AG09309 (cell line): Measurements from ENCODE around the gene PRKG2.

Source experiments
- DNase-seq: peaks from one replicate; pipeline ENCODE4 v3.0.0-alpha.2; 2010; ENCODE audit warnings: low read depth
- H3K4me3 ChIP-seq: 2 replicates; pipeline ENCODE4 v1.5.1; 2011; ENCODE audit warnings: mild to moderate bottlenecking, low read depth, low read length, moderate library complexity; ENCODE audit not compliant: control insufficient read depth
- TF ChIP-seq, protein P1 (sequence below): IDR thresholded peaks from 2 replicates; pipeline ENCODE4 v1.5.1; 2011; ENCODE audit warnings: mild to moderate bottlenecking, low read depth, low read length, inconsistent platforms; ENCODE audit not compliant: insufficient read depth, control insufficient read depth; ENCODE audit errors: missing control alignments

Gene PRKG2

DNA sequence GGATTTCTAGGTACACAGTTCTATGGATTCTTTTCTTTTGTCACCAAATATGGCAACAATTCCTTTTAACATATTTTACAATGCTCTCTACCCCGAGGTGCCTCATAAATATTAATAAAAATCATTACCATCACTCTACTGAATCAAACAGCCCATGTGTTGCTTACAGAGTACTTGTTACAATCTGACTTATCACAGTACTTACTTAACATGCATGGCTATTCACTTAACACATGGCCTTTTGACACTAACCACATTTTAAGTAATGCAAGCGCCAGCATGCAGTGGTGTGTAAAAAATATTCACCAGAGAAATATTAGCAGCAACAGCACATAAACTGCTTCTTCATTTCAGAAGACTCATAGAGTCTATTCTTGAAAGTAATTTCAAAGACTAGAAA lies 119.6 kb downstream of the PRKG2 start:
- TF ChIP-seq, protein P1, sequence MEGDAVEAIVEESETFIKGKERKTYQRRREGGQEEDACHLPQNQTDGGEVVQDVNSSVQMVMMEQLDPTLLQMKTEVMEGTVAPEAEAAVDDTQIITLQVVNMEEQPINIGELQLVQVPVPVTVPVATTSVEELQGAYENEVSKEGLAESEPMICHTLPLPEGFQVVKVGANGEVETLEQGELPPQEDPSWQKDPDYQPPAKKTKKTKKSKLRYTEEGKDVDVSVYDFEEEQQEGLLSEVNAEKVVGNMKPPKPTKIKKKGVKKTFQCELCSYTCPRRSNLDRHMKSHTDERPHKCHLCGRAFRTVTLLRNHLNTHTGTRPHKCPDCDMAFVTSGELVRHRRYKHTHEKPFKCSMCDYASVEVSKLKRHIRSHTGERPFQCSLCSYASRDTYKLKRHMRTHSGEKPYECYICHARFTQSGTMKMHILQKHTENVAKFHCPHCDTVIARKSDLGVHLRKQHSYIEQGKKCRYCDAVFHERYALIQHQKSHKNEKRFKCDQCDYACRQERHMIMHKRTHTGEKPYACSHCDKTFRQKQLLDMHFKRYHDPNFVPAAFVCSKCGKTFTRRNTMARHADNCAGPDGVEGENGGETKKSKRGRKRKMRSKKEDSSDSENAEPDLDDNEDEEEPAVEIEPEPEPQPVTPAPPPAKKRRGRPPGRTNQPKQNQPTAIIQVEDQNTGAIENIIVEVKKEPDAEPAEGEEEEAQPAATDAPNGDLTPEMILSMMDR = no peak

DNA sequence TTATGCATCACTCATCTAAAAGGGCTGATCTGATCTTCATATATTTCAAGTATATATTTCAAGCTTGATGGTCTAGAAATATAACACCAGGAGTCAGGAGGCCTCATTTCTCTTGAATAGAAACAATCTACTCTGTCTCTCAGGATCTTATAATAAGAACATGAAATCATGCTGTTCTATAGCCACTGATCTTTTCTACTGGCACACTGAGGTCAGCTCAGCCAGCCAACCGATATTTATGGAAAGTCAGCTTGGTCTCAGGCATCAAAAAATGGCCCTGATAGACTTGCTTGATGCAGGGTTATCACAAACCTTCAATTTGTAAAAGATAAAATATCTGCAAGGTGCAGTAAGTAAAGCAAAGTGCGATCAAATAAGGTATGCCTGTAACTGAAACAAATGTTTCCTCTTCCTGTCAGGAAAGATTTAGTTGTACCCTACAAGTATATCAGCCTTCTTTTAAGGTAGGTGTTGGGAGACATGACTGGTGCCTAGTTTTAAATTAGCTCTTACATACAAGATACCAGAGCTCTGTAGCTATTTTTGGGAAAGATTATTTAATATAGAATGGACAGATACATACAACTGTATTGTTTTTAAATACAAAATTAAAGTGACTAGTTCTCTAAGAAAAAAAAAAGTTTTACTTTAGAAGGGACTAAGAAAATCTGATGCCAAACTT lies 121.2 kb downstream of the PRKG2 start:
- H3K4me3 ChIP-seq = no peak overlapping the region

More for the DNA sequence above, 119.6 kb downstream of the PRKG2 start:
- no peak for DNase-seq
- no peak overlapping the region for H3K4me3 ChIP-seq

DNA sequence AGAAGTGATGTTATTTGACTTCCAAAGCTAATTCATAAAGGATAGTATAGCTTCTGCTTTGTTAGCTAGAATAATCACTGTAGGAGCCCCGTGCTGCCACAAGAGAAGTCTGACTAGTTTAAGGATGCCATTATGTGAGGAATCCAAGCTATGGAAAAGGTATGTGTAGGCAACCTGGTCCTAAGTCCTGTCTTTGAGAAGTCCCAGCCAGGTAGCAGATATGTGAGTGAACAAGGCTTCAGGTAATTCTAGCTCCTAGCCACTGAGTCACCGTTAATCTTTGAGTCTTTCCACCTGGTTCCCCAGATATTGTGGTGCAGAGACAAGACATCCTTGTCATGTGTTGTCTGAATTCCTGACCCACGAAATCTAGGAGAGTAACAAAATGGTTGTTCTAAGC lies 129.0 kb downstream of the PRKG2 start:
- H3K4me3 ChIP-seq = no peak overlapping the region
- TF ChIP-seq, protein P1 = no peak
- no peak for DNase-seq

More for the DNA sequence above, 121.2 kb downstream of the PRKG2 start:
- DNase-seq = no peak
- TF ChIP-seq, protein P1 = no peak

DNA sequence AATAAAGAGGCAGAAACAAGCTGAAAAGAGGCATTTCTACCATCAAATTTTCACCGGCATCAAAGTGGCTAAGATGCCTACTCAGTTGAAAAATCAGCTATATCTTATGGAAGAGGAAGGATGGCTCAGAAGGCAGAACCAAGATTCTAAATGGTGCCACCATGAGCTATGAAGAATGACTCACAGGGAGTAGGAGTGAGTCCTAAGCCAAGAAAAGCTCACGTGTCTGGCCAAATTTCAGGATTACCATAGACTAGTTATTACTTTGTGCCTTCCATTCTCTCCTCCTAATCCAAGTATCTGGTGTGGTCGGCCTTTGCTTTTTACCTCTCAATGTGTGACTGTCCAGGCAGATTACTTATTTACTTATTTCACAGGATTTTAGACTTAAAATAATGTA lies 129.7 kb downstream of the PRKG2 start:
- H3K4me3 ChIP-seq = no peak overlapping the region
- TF ChIP-seq, protein P1 = no peak
- DNase-seq = no peak

DNA sequence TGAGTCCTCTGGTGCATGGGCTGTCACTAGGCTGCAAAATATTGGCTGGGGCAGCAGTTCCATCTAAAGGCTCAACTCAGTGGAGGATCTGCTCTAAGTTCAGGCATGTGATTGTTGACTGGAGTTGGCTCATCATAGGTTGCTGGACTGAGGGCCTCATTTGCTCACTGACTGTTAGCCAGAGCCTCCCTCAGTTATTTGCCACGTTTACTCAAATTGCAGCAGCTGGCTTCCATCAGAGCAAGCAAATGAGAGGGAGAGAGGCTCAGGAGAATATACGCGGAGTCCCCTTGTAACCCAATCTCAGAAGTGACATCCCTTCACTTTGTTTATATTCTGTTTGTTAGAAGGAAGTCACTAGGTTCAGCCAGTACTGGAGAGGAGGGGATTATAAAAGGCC lies 130.4 kb downstream of the PRKG2 start:
- TF ChIP-seq, protein P1 = no peak
- no peak for DNase-seq
- H3K4me3 ChIP-seq = no peak overlapping the region

DNA sequence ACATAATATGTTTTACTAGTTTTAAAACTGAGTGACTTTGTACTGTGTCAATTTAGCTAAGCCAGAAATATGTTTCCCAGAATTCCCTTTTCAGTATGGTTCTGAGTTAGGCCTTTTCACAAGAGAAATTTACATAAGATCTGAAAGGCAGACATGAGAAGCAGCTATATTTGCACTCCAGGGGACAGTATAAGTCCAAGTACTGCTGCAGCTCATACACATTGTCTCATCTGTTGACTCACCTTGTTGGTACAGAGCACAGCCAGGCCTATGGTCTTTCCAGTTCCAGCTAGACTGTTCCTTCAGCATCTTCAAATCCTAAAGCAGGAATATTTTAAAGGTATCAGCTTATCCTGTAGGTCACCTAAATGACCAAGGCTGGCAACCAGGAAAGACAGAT lies 131.0 kb downstream of the PRKG2 start:
- DNase-seq = peak; percentile 57
- TF ChIP-seq, protein P1 = peak; percentile 72
- no peak overlapping the region for H3K4me3 ChIP-seq
